OCI-LY3 (cell line): ENCODE results near the gene MSMB.

Experiments
- H2AFZ ChIP-seq: fragments of 200-600, 300-600 bp; shearing (Covaris generic); 2 replicates; pipeline ENCODE4 v1.6.0; 2014; ENCODE audit warnings: antibody characterized with exemption, low read depth, low read length
- H3K27ac ChIP-seq: fragments of 200-600, 300-600 bp; sonication (generic); 2 replicates; pipeline ENCODE4 v1.5.1; 2014; ENCODE audit warnings: mild to moderate bottlenecking, low read length, moderate library complexity, mixed read lengths
- H3K27me3 ChIP-seq: fragments of 200-600, 300-600 bp; sonication (generic); 2 replicates; pipeline ENCODE4 v1.6.1; 2014; ENCODE audit warnings: low read depth, low read length, mixed read lengths
- H3K36me3 ChIP-seq: fragments of 200-600, 300-600 bp; sonication (generic); replicated peaks from 2 replicates; pipeline ENCODE3; 2014; ENCODE audit warnings: low read depth, low read length, mixed read lengths
- H3K4me1 ChIP-seq: fragments of 300-600, 200-600 bp; sonication (generic); 2 replicates; pipeline ENCODE4 v1.6.1; 2014; ENCODE audit warnings: low read length, mixed read lengths
- H3K4me2 ChIP-seq: fragments of 200-600, 300-600 bp; sonication (generic); 2 replicates; pipeline ENCODE4 v1.6.1; 2014; ENCODE audit warnings: low read length, mixed read lengths
- H3K4me3 ChIP-seq: fragments of 300-600, 200-600 bp; sonication (generic); 2 replicates; pipeline ENCODE4 v1.5.1; 2014; ENCODE audit warnings: antibody characterized with exemption, mild to moderate bottlenecking, low read length, moderate library complexity
- H3K79me2 ChIP-seq: fragments of 300-600, 200-600 bp; shearing (Covaris generic); 2 replicates; pipeline ENCODE4 v1.6.1; 2014; ENCODE audit warnings: mild to moderate bottlenecking, low read length, mixed read lengths
- H3K9ac ChIP-seq: fragments of 300-600, 200-600 bp; shearing (Covaris generic); 2 replicates; pipeline ENCODE4 v1.6.0; 2014; ENCODE audit warnings: mild to moderate bottlenecking, low read length, moderate library complexity
- H3K9me3 ChIP-seq: fragments of 200-600, 300-600 bp; shearing (Covaris generic); 2 replicates; pipeline ENCODE4 v1.6.1; 2014; ENCODE audit warnings: low read length, mixed read lengths; ENCODE audit not compliant: insufficient read depth
- H4K20me1 ChIP-seq: fragments of 200-600, 300-600 bp; sonication (generic); 2 replicates; pipeline ENCODE4 v1.6.1; 2016; ENCODE audit warnings: low read length, mixed read lengths; ENCODE audit not compliant: insufficient read depth
- CTCF ChIP-seq: fragments of 200-600, 300-600 bp; sonication (generic); IDR thresholded peaks from 2 replicates; pipeline ENCODE4 v1.5.1; 2014; ENCODE audit warnings: antibody characterized with exemption, low read length, low read depth
- EZH2phosphoT487 ChIP-seq: fragments of 200-600 bp; shearing (Covaris generic); IDR thresholded peaks from 2 replicates; pipeline ENCODE4 v1.6.1; 2018; ENCODE audit warnings: antibody characterized with exemption, mixed run types, low read depth

Gene MSMB

GRCh38 chr10:46084321-46085165 lies 38.5 kb upstream of the MSMB start:
- H3K79me2 ChIP-seq, result no peaks in the 10 kb centered on the region
- no peak overlapping the region for H3K4me2 ChIP-seq
- no peaks in the 10 kb centered on the region for H3K9me3 ChIP-seq
- TF ChIP-seq EZH2phosphoT487, result no peak
- TF ChIP-seq CTCF, result no peak
- H3K4me1 ChIP-seq, result no peaks in the 10 kb centered on the region
- no peak overlapping the region for H3K27ac ChIP-seq
- H2AFZ ChIP-seq, result no peak overlapping the region
- no peaks in the 10 kb centered on the region for H3K27me3 ChIP-seq
- H4K20me1 ChIP-seq, result no peaks in the 10 kb centered on the region
- no peak overlapping the region for H3K4me3 ChIP-seq
- no peak overlapping the region for H3K9ac ChIP-seq
- no peaks in the 10 kb centered on the region for H3K36me3 ChIP-seq

GRCh38 chr10:46080886-46081285 lies 34.8 kb upstream of the MSMB start:
- TF ChIP-seq CTCF, result no peak
- TF ChIP-seq EZH2phosphoT487, result no peak
- H3K36me3 ChIP-seq, result no peaks in the 10 kb centered on the region
- no peaks in the 10 kb centered on the region for H3K4me1 ChIP-seq
- H3K4me2 ChIP-seq, result no peak overlapping the region
- no peaks in the 10 kb centered on the region for H3K27me3 ChIP-seq
- no peaks in the 10 kb centered on the region for H3K9me3 ChIP-seq
- H3K9ac ChIP-seq, result no peak overlapping the region
- no peak overlapping the region for H3K4me3 ChIP-seq
- H2AFZ ChIP-seq, result no peak overlapping the region
- no peaks in the 10 kb centered on the region for H4K20me1 ChIP-seq
- no peak overlapping the region for H3K27ac ChIP-seq
- no peaks in the 10 kb centered on the region for H3K79me2 ChIP-seq

- Histone ChIP-seq H3K9ac (no peak overlapping the region), H3K27ac (no peak overlapping the region), H3K79me2 (no peaks in the 10 kb centered on the region)
These were observed 33.9 kb upstream of the MSMB start for GRCh38 chr10:46079831-46080585.

More at GRCh38 chr10:46079831-46080585, 33.9 kb upstream of the MSMB start:
- TF ChIP-seq EZH2phosphoT487 (no peak), CTCF (no peak)
- no peaks in the 10 kb centered on the region for H3K27me3 ChIP-seq
- no peaks in the 10 kb centered on the region for H3K4me1 ChIP-seq
- H2AFZ ChIP-seq, result no peak overlapping the region
- no peak overlapping the region for H3K4me2 ChIP-seq
- no peaks in the 10 kb centered on the region for H3K36me3 ChIP-seq
- H4K20me1 ChIP-seq, result no peaks in the 10 kb centered on the region
- H3K9me3 ChIP-seq, result no peaks in the 10 kb centered on the region
- H3K4me3 ChIP-seq, result no peak overlapping the region
